HG02970 (cell line): ENCODE results near the gene RHBDL1.
"Not testable (repeated sequence)": the region's sequence is repeated elsewhere in the genome, so short reads cannot be mapped to it uniquely, and the experiment has no call there.

Experiments used
- ATAC-seq: cut with Tn5 transposase; IDR thresholded peaks from one replicate; pipeline ENCODE4 v1.9.1; 2021; ENCODE audit warnings: mild to moderate bottlenecking, moderate library complexity, moderate number of reproducible peaks; ENCODE audit not compliant: unreplicated experiment, low FRiP score

The RHBDL1 gene

DNA sequence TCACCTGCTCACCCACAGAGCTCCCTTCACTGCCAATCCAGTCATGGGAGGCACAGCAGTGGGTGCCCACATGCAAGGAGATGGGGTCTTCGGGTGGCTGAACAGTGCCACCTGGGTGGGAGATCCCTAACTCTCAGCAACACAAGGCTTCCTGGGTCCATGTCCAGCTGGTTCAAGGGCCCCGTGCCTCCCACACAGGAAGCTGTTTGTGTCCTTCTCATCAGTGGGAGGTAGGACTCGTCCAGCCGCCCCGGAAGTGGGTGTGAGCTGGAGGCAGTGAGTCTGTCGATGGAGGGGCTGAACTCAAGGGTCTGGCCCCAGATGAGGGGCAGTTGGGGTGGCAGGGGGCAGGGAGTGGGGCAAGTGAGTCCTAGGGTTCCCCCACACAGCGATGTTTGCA, 28.6 kb downstream of the RHBDL1 start:
- ATAC-seq, result no peak

DNA sequence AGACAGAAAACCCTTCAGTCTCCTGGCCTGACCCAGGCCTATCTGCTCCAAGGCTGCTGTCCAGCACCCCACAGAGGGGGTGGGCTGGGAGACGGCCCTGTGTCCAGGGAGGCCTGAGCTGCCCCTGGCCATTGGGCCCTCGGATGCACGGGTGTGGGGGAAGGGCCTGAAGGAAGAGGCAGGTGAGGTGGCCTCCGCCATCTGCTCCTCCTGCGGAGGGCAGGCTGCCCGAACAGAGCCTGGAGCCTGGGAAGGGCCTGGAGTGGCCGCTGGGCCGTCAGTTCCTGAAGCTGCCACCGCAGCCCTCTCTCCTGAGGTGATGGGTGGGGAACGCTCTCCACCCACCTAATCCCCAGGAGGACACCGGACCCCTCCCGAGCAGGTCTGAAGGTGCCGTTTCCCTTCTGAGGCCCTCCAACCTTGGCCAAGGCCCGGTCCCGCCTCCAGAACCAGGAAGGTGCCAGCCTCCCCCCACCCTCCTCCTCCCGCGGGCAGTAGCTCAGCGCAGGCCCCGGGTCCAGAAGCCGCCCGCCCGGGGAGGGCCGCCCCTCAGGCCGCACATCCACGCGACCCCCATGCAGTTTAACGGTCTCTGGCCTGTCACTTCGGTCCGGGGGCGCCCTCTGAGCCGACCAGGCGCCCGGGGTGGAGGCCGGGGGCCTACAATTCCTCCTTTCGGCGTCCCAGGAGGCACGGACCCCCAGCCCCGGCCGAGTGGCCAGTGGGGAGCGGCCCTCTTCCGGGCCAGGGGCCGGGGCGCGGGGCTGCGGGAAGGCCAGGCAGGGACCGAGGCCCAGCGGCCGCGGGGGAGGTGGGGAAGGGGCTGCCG, 29.3 kb downstream of the RHBDL1 start:
- ATAC-seq, result no peak

GRCh38 chr16:705431-706188, 30.1 kb downstream of the RHBDL1 start, which contains the start of gene FBXL16:
Gene FBXL16, minus strand, starts transcription at chr16:705801. Its CDS starts 8,396 bp downstream, at chr16:697405.
- ATAC-seq, result no peak

DNA sequence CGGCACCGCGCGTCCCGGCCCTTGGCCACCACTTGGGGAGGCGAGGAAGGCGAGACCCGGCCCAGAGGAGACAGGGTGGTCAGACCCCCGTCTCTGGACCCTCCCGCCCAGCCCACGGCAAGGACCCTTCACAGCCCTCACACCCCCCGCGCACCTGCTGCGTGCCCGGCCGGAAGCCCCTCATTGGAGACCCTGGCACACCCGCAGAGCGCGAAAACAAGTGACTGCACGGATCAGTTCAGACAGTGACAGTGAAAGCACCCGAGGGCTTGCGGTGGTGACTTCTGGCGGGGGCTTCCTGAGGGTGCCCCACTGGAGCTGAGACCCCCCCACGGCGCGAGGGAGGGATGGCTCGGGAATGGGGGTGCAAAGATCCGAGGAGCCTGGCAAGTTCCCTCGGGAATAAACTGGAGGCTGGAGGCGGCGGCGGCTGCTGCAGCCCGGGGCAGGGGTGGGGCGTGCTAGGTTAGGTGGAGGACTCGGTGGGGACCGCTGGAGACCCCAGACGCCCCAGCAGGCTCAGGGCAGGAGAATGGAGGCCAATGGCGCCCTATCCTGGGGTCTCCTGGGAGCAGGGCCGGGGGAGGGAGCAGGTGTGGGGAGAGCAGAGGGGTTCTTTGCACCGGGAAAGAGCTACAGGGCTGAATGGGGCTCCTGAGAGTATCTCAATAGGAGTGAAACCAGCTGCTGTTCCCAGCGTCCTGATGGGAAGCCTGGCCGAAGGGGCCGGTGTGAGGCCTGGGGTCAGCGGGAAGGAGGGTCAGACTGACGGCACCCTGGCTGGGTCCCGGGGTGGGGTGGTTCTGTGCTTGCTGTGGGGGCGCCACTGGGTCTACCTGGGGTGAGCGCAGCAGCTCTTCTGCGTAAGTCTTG, 31.0 kb downstream of the RHBDL1 start:
- ATAC-seq, result no peak

DNA sequence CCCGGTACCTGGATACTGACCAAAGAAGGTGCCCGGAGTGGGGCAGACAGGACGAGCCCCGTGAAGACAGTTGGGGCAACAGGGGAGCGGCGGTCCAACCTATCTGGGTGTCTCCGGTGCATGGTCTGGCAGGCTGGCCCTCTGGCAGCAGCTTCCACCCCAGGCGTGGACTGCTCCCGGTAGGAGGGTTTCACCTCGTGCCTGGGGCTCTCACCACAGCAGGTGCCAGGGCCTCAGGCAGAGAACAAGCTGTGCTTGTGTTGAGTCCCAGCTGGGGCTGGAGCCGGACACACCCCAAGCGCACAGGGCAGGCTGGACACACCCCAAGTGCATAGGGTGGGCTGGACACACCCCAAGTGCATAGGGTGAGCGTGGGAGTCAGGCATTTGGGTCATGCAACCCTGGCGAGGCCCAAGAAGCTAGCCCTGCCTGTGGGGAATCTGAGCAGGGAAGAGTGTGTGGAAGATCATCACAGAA, 31.6 kb downstream of the RHBDL1 start:
- ATAC-seq, result no peak

DNA sequence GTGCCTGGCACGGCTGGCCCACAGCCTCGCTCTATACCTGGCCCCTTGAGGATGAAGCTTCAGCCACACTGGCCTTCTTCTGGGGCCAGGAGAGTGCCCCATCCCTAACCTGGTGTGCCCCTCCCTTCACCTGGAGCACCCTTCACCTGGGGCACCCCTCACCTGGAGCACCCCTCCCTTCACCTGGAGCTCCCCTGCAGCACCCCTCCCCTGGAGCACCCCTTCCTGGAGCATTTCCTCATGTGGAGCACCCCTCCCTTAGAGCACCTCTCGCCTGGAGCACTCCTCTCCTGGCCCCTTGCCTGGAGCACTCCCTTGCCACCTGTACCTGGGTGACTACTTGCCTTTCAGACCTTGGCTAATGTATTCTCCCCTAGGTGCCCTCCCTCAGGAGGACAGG, 32.5 kb downstream of the RHBDL1 start:
- no peak for ATAC-seq

- no peak for ATAC-seq
Measured at GRCh38 chr16:708959-709358, 33.5 kb downstream of the RHBDL1 start.

DNA sequence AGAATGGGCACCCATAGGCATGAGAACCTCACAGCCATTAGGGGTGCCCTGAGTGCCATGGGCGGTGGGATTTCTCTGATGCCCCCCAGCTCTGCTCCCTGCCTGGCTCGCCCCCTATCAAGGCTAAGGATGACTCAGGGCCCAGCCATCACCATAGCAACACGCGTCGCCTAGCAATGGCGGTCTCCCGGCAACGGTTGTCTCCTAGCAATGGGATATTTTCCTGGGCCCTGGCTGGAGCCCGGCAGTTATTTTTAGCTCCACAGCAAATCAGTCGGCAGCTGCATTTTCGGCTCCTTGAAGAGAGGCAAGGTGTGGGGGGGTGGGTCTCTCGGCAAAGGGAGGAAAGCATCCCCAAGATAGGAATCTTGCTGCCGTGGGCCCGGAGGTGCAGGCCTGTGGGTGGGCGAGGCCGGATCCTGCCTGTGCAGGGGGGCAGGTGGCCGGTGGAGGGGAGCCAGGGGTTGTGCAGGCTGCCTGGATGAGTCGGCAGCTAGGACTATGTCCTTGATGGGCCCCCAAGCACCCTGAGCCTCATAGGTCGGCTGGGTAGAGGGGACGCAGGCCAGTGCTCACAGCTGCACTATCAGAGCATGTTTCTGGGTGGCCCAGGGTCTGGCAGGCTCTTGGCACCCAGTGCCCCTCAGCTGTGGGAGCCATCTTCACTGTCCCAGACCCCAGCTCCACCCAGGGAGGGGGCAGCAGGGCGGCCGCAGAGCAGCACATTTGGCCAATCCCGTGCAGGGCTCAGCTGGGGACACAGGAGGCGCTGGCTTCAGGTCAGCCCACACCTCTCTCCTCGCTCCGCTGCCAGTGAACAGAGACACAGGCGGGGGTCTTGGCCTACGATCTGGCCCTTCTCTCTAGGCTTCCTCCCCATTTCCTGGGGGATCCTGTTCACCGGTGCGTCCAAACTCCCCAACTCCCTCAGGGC, 34.4 kb downstream of the RHBDL1 start:
- no peak for ATAC-seq

DNA sequence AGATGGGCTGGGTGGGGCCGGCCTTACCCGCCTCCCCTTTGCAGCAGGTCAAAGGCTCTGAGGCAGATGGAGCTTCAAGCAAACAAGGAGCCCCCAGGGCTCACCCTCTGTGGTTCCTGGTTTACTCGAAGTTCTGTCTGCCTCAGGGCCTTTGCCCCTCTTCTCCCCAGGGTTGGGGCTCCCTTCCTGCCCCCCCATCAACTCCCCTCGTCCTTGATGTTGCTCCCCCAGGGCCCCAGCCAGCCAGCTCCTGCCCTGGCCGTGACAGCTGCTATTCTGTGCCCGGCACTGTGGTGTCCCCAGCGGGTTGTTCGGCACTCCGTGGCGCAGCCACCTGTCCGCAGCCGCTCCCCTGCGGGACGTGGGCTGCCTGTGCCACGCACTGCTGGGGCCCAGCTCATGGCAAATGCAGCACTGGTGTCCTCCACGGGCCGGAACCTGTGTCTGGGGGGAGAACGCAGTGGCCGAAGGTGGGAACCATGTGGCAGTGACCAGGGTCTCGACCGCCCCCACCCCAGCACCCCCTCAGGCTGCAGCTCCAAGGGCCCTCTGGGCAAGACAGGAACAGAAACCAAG, 35.1 kb downstream of the RHBDL1 start:
- ATAC-seq, result no peak

- no peak for ATAC-seq
Measured at GRCh38 chr16:711084-711483, 35.6 kb downstream of the RHBDL1 start.

GRCh38 chr16:711548-712320, 36.3 kb downstream of the RHBDL1 start:
- ATAC-seq, result no peak

DNA sequence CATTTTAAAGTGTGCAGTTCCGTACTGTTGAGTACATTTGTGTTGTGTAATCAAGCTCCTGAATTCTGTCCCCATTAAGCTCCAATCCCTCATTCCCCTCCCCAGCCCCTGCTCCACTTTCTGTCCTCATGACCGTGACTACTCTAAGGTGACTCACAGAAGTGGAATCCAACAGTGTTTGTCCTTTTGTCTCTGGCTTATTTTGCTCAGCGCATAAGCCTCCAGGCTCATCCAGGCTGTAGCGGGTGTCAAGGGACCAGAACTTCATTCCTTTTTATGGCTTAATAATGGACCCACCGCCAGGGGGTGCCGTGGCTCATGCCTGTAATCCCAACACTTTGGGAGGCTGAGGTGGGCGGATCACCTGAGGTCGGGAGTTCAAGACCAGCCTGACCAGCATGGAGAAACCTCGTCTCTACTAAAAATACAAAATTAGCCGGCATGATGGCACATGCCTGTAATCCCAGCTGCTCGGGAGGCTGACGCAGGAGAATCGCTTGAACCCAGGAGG, 37.3 kb downstream of the RHBDL1 start:
- ATAC-seq, result not testable (repeated sequence)

DNA sequence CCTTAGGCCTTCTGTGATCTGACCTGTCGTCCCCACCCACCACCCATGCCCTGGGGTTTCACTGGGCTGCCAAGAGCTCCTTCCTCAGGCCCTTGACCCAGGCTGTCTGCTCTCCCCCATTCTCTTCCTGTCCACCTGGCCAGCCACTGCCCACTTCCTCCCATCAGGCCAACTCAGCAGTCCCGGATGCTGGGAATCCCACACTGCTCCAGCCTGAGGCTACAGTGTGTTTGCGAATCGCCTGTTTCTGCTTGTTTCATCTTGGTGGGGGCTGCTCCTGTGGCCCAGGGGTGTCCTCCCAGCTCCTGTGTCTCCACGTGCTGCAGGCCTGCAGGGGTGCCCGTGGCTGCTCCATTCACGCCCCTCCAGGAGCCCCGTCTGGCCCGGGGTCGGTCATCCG, 38.6 kb downstream of the RHBDL1 start:
- ATAC-seq, result no peak

GRCh38 chr16:714558-715476, 39.3 kb downstream of the RHBDL1 start, which contains the start of gene METRN:
Gene METRN, plus strand, starts transcription at chr16:715118. Its CDS starts 172 bp downstream, at chr16:715290.
- ATAC-seq, result peak; percentile 52

GRCh38 chr16:715477-716199, 40.2 kb downstream of the RHBDL1 start:
- ATAC-seq, result peak; percentile 13

- ATAC-seq, result no peak
Measured at GRCh38 chr16:716200-716568, 40.7 kb downstream of the RHBDL1 start.
